GM19395 (cell line): ENCODE results near the gene TLR10.

Source experiments
- ATAC-seq: cut with Tn5 transposase; IDR thresholded peaks from one replicate; pipeline ENCODE4 v1.9.1; 2021; ENCODE audit warnings: mild to moderate bottlenecking, moderate library complexity; ENCODE audit not compliant: unreplicated experiment

The TLR10 gene

GRCh38 chr4:38733663-38734062 lies 49.1 kb downstream of the TLR10 start:
- no peak for ATAC-seq

GRCh38 chr4:38730830-38731646 lies 51.8 kb downstream of the TLR10 start:
- ATAC-seq: peak; percentile 85

- ATAC-seq: no peak
Measured at GRCh38 chr4:38730493-38730829, 52.3 kb downstream of the TLR10 start.

GRCh38 chr4:38728631-38729141 lies 54.1 kb downstream of the TLR10 start:
- ATAC-seq: no peak

GRCh38 chr4:38724475-38724808 lies 58.3 kb downstream of the TLR10 start:
- ATAC-seq: no peak

- no peak for ATAC-seq
Measured at GRCh38 chr4:38723726-38724474, 58.9 kb downstream of the TLR10 start.

GRCh38 chr4:38723114-38723513 lies 59.7 kb downstream of the TLR10 start:
- ATAC-seq: no peak
